SIG-M5 (cell line): ENCODE data around the gene FAM227B.
A peak's percentile ranks its signal among the peaks of the same experiment; 100 is the strongest.
"Not testable (repeated sequence)": the region's sequence is repeated elsewhere in the genome, so short reads cannot be mapped to it uniquely, and the experiment has no call there.

Experiments used
- DNase-seq: peaks from one replicate; lab custom pipeline; 2025; lab: John Stamatoyannopoulos, UW

The FAM227B gene

DNA sequence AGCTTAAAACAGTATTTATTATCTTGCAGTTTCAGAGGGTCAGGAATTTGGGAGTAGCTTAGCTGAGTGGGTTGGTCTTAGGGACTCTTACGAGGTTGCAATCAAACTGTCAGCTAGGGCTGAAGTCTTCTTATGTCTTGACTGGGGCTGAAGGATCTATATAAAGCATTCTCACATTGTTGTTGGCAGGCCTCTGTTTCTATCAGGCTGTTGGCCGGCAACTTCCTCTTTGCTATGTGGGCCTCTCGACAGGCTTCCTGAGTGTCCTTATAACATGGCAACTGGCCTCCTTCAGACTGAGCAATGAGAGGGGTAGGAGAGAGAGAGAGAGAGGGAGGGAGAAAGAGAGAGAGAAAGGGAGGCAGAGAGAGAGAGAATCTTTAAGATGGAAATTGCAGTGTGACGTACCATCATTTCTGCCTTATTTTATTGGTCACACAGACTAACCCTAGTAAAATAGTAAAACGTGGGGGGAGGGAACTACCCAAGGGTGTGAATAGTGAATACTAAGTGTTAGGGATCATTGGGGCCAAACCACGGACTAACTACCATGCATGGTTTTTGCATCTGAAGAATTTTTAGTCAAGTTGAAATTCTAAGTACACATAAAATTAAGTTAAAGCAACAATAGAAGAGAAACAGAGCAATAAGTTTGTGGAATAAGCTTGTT lies 181.5 kb downstream of the FAM227B start:
- peak; percentile 40 for DNase-seq

GRCh38 chr15:49436751-49437150 lies 183.9 kb downstream of the FAM227B start:
- DNase-seq: no peak

- DNase-seq: no peak
These were observed 185.4 kb downstream of the FAM227B start for GRCh38 chr15:49435174-49435573.

- DNase-seq: no peak
These were observed 190.6 kb downstream of the FAM227B start for GRCh38 chr15:49430046-49430445.

DNA sequence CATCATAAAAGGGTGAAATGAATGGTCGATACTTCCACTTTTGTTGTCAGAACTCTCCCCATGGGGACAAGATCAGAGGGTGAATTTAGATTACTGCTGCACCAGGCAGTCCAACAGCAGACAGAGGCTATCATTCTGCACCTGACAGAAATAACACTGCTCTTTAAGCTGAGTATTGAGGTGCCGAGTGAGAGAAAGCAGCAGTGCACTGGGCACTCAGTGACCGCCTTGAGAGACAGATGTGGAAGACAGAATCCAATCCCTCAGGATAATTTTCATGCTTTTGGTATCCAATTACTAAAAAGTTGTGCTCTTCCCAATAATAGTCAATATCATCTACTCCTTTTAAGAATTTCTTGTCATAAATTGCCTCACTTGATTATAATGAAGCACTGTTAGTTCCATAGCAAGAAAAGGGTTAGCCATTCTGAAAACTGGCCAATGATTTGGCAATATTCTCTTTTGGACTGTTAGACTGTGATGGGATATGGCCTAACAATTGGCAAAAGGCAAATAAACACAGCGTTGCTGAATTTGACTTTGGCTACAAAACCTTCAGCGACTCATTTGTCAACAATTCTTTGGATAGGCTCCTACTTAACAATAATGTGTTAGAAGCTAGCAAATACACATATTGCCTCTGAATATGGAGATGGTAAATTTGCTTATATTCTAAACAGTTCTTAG lies 192.1 kb downstream of the FAM227B start:
- DNase-seq: no peak

- no peak for DNase-seq
These were observed 193.2 kb downstream of the FAM227B start for GRCh38 chr15:49427372-49427771.

GRCh38 chr15:49424954-49425353 lies 195.7 kb downstream of the FAM227B start:
- no peak for DNase-seq

GRCh38 chr15:49423901-49424550 lies 196.6 kb downstream of the FAM227B start:
- no peak for DNase-seq

GRCh38 chr15:49423021-49423420 lies 197.6 kb downstream of the FAM227B start, which contains the start of gene FGF7:
Gene FGF7 (plus strand): TSS chr15:49423242. CDS start chr15:49424298, 1,056 bp downstream.
- DNase-seq: no peak

- no peak for DNase-seq
These were observed 198.6 kb downstream of the FAM227B start for GRCh38 chr15:49421991-49422390.

GRCh38 chr15:49418811-49419210 lies 201.8 kb downstream of the FAM227B start:
- no peak for DNase-seq

DNA sequence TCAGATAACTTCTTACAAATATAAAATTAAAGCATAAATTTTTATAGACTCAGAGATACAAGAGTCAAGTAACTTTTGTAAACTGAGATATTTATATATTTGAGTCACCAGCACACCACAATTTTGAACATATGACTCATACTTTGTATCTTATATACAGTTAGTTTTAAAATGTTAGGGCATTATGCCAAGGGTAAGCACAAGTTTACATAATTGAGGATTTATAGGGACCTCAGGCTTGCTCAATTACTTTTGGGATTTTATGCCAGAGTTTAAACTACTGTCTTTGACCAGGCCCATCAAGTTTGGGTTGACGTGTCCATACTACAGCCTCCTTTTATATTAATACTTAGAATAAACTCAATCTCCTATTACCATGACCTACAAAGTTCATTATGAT lies 205.0 kb downstream of the FAM227B start:
- DNase-seq: no peak

- no peak for DNase-seq
These were observed 205.5 kb downstream of the FAM227B start for GRCh38 chr15:49415149-49415548.

DNA sequence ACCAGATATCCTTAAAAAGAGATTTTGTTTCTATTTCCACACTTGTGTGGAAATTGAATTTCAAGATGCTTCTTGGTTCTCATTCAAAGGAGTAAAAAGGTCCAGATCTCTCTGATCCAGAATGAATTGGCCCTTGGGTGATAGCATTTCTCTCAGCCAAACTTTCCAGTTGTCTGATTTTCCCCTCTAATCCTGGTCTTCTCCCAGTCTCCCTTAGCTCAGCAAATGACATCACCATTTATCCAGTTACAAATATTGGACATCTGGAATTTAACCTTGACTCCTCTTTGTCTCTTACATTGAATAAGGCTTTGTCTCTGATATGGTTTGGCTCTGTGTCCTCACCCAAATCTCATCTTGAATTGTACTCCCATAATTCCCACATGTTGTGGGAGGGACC lies 207.8 kb downstream of the FAM227B start:
- no peak for DNase-seq

GRCh38 chr15:49410641-49411040 lies 210.0 kb downstream of the FAM227B start:
- no peak for DNase-seq

DNA sequence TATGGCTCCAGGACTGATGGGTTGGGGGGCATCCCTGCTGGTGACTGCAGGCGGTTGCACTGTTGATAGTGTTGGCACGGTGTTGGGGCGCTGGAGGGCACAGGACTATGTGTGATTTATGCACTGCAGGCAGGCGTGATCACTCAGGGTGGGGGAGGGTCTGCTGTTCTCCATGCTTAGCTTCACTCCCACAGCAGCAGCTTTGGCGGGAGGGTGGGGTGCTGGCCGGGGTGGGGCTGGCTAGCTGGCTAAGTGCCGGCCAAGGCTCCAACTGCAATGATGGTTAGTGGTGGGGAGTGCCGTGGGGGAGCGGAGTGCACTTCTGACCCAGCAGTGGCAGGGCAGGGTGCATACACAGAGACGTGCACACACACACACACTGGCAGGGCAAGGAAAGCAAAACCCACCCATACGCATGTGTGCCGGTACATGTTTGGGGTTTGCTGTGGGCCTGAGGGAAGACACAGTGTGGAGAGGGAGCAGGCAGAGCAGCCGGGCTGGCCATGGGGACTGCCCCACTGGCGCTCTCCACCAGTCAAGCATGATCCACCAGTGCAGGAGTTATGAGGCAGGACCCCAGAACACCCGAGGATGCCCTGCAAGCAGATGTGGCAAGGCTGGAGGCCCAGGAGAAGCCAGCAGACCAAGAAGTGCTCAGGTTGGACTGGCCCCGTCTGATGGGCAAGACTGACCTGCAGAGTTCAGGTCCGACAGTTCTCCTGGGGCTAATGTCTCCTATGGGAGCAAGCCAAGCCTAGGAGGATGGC lies 214.1 kb downstream of the FAM227B start:
- DNase-seq: no peak

DNA sequence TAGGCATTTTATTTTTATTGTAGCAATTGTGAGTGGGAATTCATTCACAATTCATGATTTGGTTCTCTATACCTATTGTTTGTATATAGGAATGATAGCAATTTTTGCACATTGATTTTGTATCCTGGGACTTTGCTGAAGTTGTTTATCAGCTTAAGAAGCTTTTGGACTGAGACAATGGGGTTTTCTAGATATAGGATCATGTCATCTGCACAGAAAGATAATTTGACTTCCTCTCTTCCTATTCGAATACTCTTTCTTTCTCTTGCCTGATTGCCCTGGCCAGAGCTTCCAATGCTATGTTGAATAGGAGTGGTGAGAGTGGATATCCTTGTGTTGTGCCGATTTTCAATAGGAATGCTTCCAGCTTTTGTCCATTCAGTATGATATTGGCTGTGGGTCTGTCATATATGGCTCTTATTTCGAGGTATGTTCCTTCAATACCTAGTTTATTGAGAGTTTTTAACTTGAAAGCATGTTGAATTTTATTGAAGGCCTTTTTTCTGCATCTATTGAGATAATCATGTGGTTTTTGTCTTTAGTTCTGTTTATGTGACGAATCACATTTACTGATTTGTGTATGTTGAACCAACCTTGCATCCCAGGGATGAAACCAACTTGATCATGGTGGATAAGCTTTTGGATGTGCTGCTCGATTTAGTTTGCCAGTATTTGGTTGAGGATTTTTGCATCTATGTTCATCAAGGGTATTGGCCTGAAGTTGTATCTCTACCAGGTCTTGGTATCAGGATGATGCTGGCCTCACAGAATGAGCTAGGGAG lies 217.9 kb downstream of the FAM227B start:
- not testable (repeated sequence) for DNase-seq

DNA sequence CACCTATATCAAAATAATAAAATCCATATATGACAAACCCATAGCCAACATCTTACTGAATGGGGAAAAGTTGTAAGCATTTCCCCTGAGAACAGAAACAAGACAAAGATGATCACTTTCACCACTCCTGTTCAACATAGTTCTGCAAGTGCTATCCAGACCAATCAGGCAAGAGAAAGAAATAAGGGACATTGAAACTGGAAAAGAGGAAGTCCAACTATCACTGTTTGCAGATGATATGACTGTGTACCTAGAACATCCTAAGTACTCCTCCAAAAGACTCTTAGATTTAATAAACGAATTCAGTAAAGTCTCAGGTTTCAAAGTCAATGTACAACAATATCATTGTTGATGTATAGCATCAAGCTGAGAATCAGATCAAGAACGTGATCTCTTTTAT lies 233.1 kb downstream of the FAM227B start:
- peak; percentile 44 for DNase-seq

DNA sequence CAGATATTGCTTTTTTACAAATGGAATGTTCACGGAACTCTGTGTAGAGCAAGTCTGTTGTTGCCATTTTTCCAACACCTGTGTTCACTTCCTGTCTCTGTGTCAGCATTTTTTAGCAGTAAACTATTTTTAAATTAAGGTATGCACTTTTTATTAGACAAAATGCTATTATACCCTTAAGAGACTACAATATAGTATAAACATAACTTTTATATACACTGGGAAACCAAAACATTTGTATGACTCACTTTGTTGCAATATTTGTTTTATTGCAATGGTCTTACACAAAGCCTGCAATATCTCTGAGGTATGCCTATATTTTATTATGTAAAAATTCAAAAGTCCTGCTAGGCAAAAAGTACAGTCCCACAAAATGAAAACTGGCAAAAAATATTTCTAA lies 237.4 kb downstream of the FAM227B start:
- DNase-seq: no peak

DNA sequence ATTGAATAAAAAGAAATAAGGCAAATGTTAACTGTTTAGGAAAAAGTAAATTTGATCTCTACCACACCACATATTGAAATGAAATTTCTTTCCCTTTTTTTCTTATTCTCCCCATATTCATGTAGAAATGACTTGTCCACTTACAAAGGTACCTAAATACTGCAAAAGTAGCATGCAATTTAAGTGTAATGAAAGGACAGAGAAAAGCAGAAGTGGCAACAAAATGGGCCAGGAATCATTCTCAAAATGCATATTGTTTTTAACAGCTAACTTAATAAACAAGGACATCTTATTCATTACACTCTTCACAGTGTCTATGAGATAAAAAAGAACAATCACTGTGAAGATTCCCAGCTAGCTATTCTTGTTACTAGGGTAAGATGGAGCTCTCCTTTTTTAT lies 238.2 kb downstream of the FAM227B start:
- no peak for DNase-seq

GRCh38 chr15:49380912-49381311 lies 239.7 kb downstream of the FAM227B start:
- DNase-seq: no peak

GRCh38 chr15:49379996-49380395 lies 240.6 kb downstream of the FAM227B start:
- DNase-seq: no peak
